ENCODE measurements around the gene KIAA1217.

Gene KIAA1217, protein sequence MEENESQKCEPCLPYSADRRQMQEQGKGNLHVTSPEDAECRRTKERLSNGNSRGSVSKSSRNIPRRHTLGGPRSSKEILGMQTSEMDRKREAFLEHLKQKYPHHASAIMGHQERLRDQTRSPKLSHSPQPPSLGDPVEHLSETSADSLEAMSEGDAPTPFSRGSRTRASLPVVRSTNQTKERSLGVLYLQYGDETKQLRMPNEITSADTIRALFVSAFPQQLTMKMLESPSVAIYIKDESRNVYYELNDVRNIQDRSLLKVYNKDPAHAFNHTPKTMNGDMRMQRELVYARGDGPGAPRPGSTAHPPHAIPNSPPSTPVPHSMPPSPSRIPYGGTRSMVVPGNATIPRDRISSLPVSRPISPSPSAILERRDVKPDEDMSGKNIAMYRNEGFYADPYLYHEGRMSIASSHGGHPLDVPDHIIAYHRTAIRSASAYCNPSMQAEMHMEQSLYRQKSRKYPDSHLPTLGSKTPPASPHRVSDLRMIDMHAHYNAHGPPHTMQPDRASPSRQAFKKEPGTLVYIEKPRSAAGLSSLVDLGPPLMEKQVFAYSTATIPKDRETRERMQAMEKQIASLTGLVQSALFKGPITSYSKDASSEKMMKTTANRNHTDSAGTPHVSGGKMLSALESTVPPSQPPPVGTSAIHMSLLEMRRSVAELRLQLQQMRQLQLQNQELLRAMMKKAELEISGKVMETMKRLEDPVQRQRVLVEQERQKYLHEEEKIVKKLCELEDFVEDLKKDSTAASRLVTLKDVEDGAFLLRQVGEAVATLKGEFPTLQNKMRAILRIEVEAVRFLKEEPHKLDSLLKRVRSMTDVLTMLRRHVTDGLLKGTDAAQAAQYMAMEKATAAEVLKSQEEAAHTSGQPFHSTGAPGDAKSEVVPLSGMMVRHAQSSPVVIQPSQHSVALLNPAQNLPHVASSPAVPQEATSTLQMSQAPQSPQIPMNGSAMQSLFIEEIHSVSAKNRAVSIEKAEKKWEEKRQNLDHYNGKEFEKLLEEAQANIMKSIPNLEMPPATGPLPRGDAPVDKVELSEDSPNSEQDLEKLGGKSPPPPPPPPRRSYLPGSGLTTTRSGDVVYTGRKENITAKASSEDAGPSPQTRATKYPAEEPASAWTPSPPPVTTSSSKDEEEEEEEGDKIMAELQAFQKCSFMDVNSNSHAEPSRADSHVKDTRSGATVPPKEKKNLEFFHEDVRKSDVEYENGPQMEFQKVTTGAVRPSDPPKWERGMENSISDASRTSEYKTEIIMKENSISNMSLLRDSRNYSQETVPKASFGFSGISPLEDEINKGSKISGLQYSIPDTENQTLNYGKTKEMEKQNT (N-terminal part only)

DNA sequence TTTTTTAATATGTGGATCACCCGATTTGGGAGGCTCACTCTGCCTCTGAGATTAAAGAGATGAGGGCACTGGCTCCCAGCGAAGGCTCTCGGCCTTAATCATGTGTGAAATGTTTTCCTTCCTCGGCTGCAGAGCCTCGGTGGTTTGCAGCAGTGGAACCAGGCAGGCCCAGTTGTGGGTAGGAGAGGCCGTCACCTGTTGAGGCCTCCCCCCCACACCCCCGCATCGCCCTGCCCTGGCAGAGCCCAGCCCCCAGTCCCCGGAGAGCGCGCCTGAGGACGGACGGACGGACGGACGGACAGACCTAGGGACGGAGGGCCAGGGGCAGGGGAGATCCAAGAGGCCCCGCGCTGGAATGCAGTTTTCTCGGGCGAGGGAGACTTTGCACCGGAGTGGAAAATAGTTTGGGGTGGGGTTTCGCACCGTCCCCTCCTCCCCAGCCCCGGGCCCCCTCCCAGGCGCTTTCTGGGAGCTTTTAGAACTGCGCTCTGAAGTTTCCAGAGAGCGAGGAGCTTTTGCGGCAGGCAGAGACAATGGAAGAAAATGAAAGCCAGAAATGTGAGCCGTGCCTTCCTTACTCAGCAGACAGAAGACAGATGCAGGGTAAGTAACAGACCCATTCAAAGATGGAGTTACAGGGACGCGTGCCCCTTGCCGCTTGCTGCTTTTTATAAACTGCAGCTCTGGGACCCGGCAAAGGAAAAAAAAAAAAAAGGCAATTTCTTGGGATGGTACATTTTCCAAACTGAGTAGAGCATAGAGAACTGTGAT is at the start of gene KIAA1217:
KIAA1217 (plus strand) TSS at position 478 of the 771 bp plus-strand sequence; CDS start at position 534, 56 bp downstream.
- no peaks in the 10 kb centered on the region for H3F3A ChIP-seq (ENCODE audit: low read depth)
- TF ChIP-seq EZH2phosphoT487 (IDR thresholded peaks at IDR 0.05; ENCODE audit: borderline replicate concordance) = no peak
- no peak for TF ChIP-seq CTCF (conservative IDR thresholded peaks at IDR 0.05; ENCODE audit: low read length)
- H3K4me1 ChIP-seq (ENCODE audit: insufficient read depth, low read length, poor library complexity, severe bottlenecking) = no peaks in the 10 kb centered on the region
- H2AFZ ChIP-seq (ENCODE audit: low read length) = no peak within 1 kb of the TSS
- H4K20me1 ChIP-seq (ENCODE audit: insufficient read depth, low read length, poor library complexity, severe bottlenecking) = no peaks in the 10 kb centered on the region
- no peaks in the 10 kb centered on the region for H3K36me3 ChIP-seq (ENCODE audit: insufficient read depth, low read length)
- H3K4me2 ChIP-seq (ENCODE audit: low read depth, low read length, poor library complexity, severe bottlenecking) = no peak within 1 kb of the TSS
- H3K9me2 ChIP-seq (replicated peaks; ENCODE audit: low read depth, low read length) = no peaks in the 10 kb centered on the region
- H3K27me3 ChIP-seq (ENCODE audit: insufficient read depth, low read length, poor library complexity, severe bottlenecking) = no peaks in the 10 kb centered on the region
- no peaks in the 10 kb centered on the region for H3K79me2 ChIP-seq (ENCODE audit: insufficient read depth, low read length)
- H3K4me3 ChIP-seq (ENCODE audit: low read length, poor library complexity, severe bottlenecking) = no peak within 1 kb of the TSS
- H3K9ac ChIP-seq (ENCODE audit: low read depth, low read length, poor library complexity, severe bottlenecking) = no peak within 1 kb of the TSS
- no peaks in the 10 kb centered on the region for H3K9me3 ChIP-seq (ENCODE audit: insufficient read depth, low read depth, low read length)

- Histone ChIP-seq H3K9ac (ENCODE audit: low read depth, low read length, poor library complexity, severe bottlenecking) (no peak overlapping the region), H3K4me2 (ENCODE audit: low read depth, low read length, poor library complexity, severe bottlenecking) (no peak overlapping the region), H3K27me3 (ENCODE audit: insufficient read depth, low read length, poor library complexity, severe bottlenecking) (no peaks in the 10 kb centered on the region), H2AFZ (ENCODE audit: low read length) (no peak overlapping the region), H3K4me1 (ENCODE audit: insufficient read depth, low read length, poor library complexity, severe bottlenecking) (no peaks in the 10 kb centered on the region), H3F3A (ENCODE audit: low read depth) (no peaks in the 10 kb centered on the region), H3K9me2 (replicated peaks; ENCODE audit: low read depth, low read length) (no peaks in the 10 kb centered on the region), H3K4me3 (ENCODE audit: low read length, poor library complexity, severe bottlenecking) (no peak overlapping the region), H4K20me1 (ENCODE audit: insufficient read depth, low read length, poor library complexity, severe bottlenecking) (no peaks in the 10 kb centered on the region), H3K79me2 (ENCODE audit: insufficient read depth, low read length) (no peaks in the 10 kb centered on the region), H3K36me3 (ENCODE audit: insufficient read depth, low read length) (no peaks in the 10 kb centered on the region), H3K9me3 (ENCODE audit: insufficient read depth, low read depth, low read length) (peaks cover 3% of the 10 kb centered on the region; the same call in 1 of the 2 replicates)
- TF ChIP-seq CTCF (conservative IDR thresholded peaks at IDR 0.05; ENCODE audit: low read length) (no peak), EZH2phosphoT487 (IDR thresholded peaks at IDR 0.05; ENCODE audit: borderline replicate concordance) (no peak)
These were observed 46.5 kb upstream of the KIAA1217 start for GRCh38 chr10:24162206-24162985.
